Gastroesophageal sphincter (tissue), 3 donors: ENCODE measurements around the gene EPO.

ENCODE experiments used
- EP300 ChIP-seq: sonication (generic); formaldehyde crosslinking; IDR thresholded peaks from one replicate; pipeline ENCODE4 v1.6.1; 2017; ENCODE audit warnings: antibody characterized with exemption, mild to moderate bottlenecking
- POLR2A ChIP-seq, 2 donors: fragments of 450-650 bp; IDR thresholded peaks; one replicate each; pipeline ENCODE4 v1.6.1; 2017; ENCODE audit warnings: antibody characterized with exemption in 2 of 2, mild to moderate bottlenecking in 2 of 2, moderate library complexity in 1 of 2
- POLR2AphosphoS5 ChIP-seq: sonication (generic); formaldehyde crosslinking; IDR thresholded peaks from one replicate; pipeline ENCODE4 v1.6.1; 2017; ENCODE audit warnings: antibody characterized with exemption
- TF ChIP-seq, protein P1 (sequence below), 4 experiments: fragments of 200-600 bp in 2 of 4; fragments of 450-650 bp in 2 of 4; sonication (generic) in 1 of 4; IDR thresholded peaks; one replicate each; pipeline ENCODE4 v1.5.1; 2017 to 2019; ENCODE audit warnings: antibody characterized with exemption in 4 of 4, mild to moderate bottlenecking in 2 of 4, moderate library complexity in 2 of 4

DNA sequence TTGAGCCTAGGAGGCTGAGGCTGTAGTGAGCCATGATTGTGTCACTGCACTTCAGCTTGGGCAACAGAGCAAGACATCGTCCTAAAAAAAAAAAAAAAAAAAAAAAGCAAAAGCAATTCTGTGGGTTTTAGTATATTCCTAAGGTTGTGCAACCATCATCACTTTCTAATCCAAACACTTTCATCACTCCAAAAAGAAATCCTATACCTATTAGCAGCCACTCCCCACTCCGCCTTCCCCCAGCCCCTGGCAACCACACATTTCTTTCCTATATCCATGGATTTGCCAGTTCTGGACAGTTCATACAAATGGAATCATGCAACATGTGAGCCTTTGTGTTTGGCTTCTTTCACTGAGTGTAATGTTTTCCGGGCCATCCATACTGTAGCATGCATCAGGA, 33.5 kb downstream of the EPO start:
- TF ChIP-seq POLR2A (IDR thresholded peaks at IDR 0.05) (no peak), POLR2AphosphoS5 (no peak), EP300 (no peak)
- TF ChIP-seq, protein P1, sequence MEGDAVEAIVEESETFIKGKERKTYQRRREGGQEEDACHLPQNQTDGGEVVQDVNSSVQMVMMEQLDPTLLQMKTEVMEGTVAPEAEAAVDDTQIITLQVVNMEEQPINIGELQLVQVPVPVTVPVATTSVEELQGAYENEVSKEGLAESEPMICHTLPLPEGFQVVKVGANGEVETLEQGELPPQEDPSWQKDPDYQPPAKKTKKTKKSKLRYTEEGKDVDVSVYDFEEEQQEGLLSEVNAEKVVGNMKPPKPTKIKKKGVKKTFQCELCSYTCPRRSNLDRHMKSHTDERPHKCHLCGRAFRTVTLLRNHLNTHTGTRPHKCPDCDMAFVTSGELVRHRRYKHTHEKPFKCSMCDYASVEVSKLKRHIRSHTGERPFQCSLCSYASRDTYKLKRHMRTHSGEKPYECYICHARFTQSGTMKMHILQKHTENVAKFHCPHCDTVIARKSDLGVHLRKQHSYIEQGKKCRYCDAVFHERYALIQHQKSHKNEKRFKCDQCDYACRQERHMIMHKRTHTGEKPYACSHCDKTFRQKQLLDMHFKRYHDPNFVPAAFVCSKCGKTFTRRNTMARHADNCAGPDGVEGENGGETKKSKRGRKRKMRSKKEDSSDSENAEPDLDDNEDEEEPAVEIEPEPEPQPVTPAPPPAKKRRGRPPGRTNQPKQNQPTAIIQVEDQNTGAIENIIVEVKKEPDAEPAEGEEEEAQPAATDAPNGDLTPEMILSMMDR (IDR thresholded peaks at IDR 0.05): no peak
